ENCODE results near the gene SELENOS.

- no peak for TF ChIP-seq CTCF (IDR thresholded peaks at IDR 0.05)
- no peak for TF ChIP-seq POLR2A (IDR thresholded peaks at IDR 0.05)
These were observed 43.5 kb downstream of the SELENOS start for GRCh38 chr15:101233651-101234280.

All from heart left ventricle (tissue), 13 donors.